Tibial nerve (tissue), 4 donors: ENCODE measurements around the gene ZCCHC24. TPM values are rescaled to one million over a fixed set of nuclear protein-coding genes. Genes with fewer than 3 reads are reported as not detected.
A peak's percentile ranks its signal among the peaks of the same experiment; 100 is the strongest.

Source experiments
- DNase-seq, 2 donors: peaks; one replicate each; pipeline ENCODE4 v3.0.0-alpha.2; 2019; ENCODE audit warnings: low spot score in 2 of 2
- H3K27ac ChIP-seq, 4 donors: fragments of 200-600 bp; sonication (generic) in 3 of 4; one replicate each; pipeline ENCODE4 v1.5.1; 2017 to 2019; ENCODE audit warnings: mild to moderate bottlenecking in 1 of 4
- H3K27me3 ChIP-seq, 2 donors: fragments of 200-600 bp; sonication (generic) in 1 of 2; one replicate each; pipeline versions ENCODE4 v1.5.1 to v1.6.0; 2017 to 2019
- H3K36me3 ChIP-seq, 3 donors: fragments of 200-600 bp; sonication (generic); one replicate each; pipeline ENCODE4 v1.5.1; 2018 to 2019
- H3K4me1 ChIP-seq, 4 donors: fragments of 200-600 bp; sonication (generic) in 3 of 4; one replicate each; pipeline ENCODE4 v1.5.1; 2017 to 2019
- H3K4me3 ChIP-seq, 4 donors: fragments of 200-600 bp; sonication (generic) in 3 of 4; one replicate each; pipeline ENCODE4 v1.5.1; 2017 to 2019; ENCODE audit warnings: mild to moderate bottlenecking in 1 of 4, moderate library complexity in 1 of 4
- H3K9me3 ChIP-seq, 4 donors: fragments of 200-600 bp; sonication (generic) in 3 of 4; one replicate each; pipeline ENCODE4 v1.5.1; 2017 to 2019
- EP300 ChIP-seq, 2 donors: sonication (generic); formaldehyde crosslinking; IDR thresholded peaks; one replicate each; pipeline ENCODE4 v1.6.1; 2017; ENCODE audit warnings: antibody characterized with exemption in 2 of 2, mild to moderate bottlenecking in 1 of 2
- POLR2A ChIP-seq, 2 donors: fragments of 450-650 bp; IDR thresholded peaks; one replicate each; pipeline ENCODE4 v1.6.1; 2017; ENCODE audit warnings: antibody characterized with exemption in 2 of 2, mild to moderate bottlenecking in 2 of 2, moderate library complexity in 2 of 2
- WGBS, 2 donors: methylation state at CpG; one replicate each; pipeline ENCODE4 v1.1.5; 2018; 5-methylcytosine and 5-hydroxymethylcytosine counted together
- total RNA-seq, 4 donors: library from RNA; depleted of rRNA; stranded (reverse); fragments of >200 nt; gene quantifications; one replicate each; pipeline ENCODE4 v1.1.0, GENCODE V29; 2016
- TF ChIP-seq, protein P1 (sequence below), 5 experiments: fragments of 200-600 bp in 3 of 5; fragments of 450-650 bp in 2 of 5; sonication (generic) in 3 of 5; IDR thresholded peaks; one replicate each; pipeline ENCODE4 v1.5.1; 2016 to 2019; ENCODE audit warnings: antibody characterized with exemption in 5 of 5, mild to moderate bottlenecking in 3 of 5, moderate library complexity in 2 of 5

ZCCHC24 gene
- total RNA-seq, 4 donors from 2014 or later, result 122 to 165 (median 138) TPM

DNA sequence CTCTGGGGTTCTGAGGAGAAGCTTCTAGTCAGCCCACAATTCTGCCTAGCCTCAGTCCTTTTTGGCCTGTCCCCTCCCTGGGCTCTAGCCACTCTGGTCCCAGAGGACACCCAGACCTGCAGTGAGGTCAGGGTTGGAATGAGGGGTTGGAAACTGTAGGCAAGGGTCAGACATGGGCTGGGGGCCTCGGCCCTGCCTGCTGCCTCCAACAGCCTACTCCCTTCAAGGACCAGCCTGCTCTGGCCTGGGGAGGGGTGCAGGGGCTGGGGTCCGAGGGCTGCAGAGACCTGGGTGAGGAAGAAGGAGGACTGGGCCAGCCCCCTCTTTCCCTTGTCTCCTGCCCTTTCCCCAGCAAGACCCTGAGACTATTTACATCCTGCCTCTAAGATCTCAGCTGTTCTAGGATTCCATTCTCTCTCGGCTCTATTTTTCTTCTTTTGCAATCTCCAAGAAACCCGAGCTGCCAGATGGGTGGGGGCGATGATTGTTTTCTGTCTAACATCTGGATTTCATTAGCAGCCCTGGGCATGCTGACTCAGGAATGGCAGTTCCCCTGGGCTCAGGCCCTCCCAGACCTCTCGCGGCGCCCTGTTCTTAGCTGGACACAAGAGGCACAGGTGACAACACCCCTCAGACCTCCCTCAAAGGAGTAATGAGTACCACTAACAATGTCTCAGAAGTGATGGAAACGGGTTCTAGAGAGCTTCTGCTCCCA is 23.1 kb downstream of the ZCCHC24 start:
- Histone ChIP-seq H3K4me1 (peaks cover 3 to 77% (median 37%) of the 10 kb centered on the region in 4 donors), H3K4me3 (no peak overlapping the region)
- 13 to 32% methylated on average over 9 of the region's 9 CpGs for WGBS, 2 donors

DNA sequence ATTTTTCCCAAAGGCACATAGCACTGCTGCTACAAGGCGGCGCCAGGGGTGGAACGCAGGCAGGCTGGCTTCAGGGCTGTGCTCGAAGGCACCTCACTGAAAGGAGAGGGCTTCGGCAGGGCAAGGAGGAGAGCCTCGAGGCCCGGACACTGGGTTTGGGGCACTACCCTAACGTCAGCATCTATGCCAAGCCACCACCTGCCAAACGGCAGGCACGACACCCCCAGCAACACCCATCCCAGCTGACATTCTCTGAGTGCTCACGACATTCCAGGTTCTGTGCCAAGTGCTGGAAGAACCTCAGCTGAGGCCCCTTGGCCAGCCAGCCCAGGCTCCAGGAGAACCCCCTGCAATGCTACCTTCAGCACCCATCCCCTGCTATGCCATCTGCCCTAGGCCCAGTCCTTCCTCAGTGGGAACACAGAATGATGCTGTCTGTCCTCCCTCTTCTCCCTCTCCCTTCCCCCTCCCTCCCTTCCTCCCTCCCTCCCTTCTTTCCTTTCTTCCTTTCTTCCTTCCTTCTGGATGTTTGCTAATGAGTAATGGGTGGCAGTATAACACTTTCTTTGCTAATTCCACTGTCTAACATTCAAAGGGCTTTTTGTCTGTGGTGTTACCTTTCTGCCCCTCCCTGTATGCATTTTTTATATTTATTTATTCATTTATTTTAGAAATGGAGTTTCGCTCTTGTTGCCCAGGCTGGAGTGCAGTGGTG is 24.3 kb downstream of the ZCCHC24 start:
- WGBS, 2 donors, result 51 to 54% methylated on average over 11 to 12 of the region's 12 CpGs
- H3K4me3 ChIP-seq, result no peak overlapping the region
- peaks cover 0 to 39% (median 5%) of the 10 kb centered on the region in 3 donors for H3K36me3 ChIP-seq
- no peaks in the 10 kb centered on the region for H3K9me3 ChIP-seq
- no peaks in the 10 kb centered on the region for H3K27me3 ChIP-seq
- no peak for TF ChIP-seq POLR2A (IDR thresholded peaks at IDR 0.05)
- TF ChIP-seq, protein P1, sequence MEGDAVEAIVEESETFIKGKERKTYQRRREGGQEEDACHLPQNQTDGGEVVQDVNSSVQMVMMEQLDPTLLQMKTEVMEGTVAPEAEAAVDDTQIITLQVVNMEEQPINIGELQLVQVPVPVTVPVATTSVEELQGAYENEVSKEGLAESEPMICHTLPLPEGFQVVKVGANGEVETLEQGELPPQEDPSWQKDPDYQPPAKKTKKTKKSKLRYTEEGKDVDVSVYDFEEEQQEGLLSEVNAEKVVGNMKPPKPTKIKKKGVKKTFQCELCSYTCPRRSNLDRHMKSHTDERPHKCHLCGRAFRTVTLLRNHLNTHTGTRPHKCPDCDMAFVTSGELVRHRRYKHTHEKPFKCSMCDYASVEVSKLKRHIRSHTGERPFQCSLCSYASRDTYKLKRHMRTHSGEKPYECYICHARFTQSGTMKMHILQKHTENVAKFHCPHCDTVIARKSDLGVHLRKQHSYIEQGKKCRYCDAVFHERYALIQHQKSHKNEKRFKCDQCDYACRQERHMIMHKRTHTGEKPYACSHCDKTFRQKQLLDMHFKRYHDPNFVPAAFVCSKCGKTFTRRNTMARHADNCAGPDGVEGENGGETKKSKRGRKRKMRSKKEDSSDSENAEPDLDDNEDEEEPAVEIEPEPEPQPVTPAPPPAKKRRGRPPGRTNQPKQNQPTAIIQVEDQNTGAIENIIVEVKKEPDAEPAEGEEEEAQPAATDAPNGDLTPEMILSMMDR (IDR thresholded peaks at IDR 0.05), result no peak
- TF ChIP-seq EP300 (IDR thresholded peaks at IDR 0.05), result no peak
- DNase-seq, result no peak
- peak overlapping the region in 2 of 4 donors; percentile 65 to 78 for H3K27ac ChIP-seq
- H3K4me1 ChIP-seq, result peaks cover 0 to 81% (median 41%) of the 10 kb centered on the region in 4 donors

More for the DNA sequence above, 23.1 kb downstream of the ZCCHC24 start:
- Histone ChIP-seq H3K36me3 (peaks cover 0 to 41% (median 5%) of the 10 kb centered on the region in 3 donors), H3K27me3 (no peaks in the 10 kb centered on the region), H3K9me3 (no peaks in the 10 kb centered on the region), H3K27ac (peak overlapping the region in 3 of 4 donors; percentile 64 to 78 (median 70))
- no peak for TF ChIP-seq POLR2A (IDR thresholded peaks at IDR 0.05)
- peak in 1 of 2 donors; percentile 85 for TF ChIP-seq EP300 (IDR thresholded peaks at IDR 0.05)
- TF ChIP-seq, protein P1 (IDR thresholded peaks at IDR 0.05), result no peak
- peak; percentile 61 to 79 for DNase-seq

DNA sequence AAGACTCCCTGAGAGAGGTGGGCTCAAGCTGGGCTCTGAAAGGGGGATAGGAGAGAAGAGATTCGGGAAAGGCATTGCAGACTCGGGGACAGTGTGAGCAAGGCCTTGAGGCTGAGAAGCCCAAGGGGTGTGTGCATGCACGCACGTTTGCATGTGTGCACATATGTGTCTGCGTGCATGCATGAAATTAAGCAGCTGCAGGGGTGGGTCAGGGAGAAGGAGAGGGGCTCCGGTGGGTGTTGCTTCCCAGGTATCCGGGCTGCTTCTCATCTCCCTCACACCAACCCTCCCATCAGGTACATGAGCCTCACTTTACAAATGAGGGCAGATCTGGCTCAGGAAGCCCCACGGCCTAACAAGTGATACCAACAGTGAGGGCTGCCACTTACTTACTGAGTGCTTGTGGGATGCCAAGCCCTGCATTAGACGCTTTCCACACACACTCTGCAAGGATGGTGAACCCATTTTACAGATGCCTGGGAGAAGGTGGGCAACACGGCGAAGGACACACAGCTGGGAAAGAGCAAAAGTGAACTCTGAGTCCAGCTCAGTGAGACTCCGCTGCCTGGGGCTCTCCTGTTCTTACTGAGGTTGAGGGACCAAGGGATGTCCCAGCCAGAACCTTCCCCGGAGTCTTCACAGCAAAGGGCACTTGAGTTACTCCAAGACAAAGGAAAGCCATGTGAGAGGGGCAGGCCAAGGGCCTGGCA is 26.4 kb downstream of the ZCCHC24 start:
- 80 to 81% methylated on average over 13 of the region's 13 CpGs for WGBS, 2 donors
- Histone ChIP-seq H3K27ac (peak overlapping the region in 1 of 4 donors; percentile 78), H3K4me1 (peaks cover 0 to 79% (median 33%) of the 10 kb centered on the region in 4 donors), H3K27me3 (no peaks in the 10 kb centered on the region), H3K4me3 (no peak overlapping the region), H3K36me3 (peaks cover 0 to 35% (median 2%) of the 10 kb centered on the region in 3 donors), H3K9me3 (no peaks in the 10 kb centered on the region)
- no peak for DNase-seq
- TF ChIP-seq POLR2A (IDR thresholded peaks at IDR 0.05) (no peak), EP300 (IDR thresholded peaks at IDR 0.05) (no peak)
- TF ChIP-seq, protein P1 (IDR thresholded peaks at IDR 0.05), result no peak

DNA sequence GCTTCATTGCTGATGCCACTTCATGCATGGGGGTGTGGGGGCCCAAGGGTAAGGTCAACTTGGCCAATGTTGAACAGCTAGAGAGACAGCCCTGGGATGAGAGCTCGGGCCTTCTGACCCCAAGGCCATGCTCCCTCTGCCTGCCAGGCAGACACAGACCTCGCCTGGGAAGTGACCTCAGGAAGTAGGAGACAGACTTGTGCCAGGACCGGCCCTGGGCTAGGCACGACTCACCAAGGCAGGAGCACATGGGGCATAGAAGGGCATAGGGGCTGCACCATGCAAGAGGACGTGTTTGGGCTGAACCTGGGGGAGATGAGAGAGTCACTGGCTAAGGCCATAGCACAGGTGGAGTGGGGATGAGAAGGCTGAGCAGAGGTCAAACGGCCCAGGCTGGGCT is 27.1 kb downstream of the ZCCHC24 start:
- Histone ChIP-seq H3K4me1 (peaks cover 0 to 78% (median 31%) of the 10 kb centered on the region in 4 donors), H3K27ac (peak overlapping the region in 1 of 4 donors; percentile 42), H3K4me3 (no peak overlapping the region), H3K9me3 (no peaks in the 10 kb centered on the region), H3K36me3 (peaks cover 0 to 35% (median 2%) of the 10 kb centered on the region in 3 donors), H3K27me3 (no peaks in the 10 kb centered on the region)
- 28 to 38% methylated on average over 6 of the region's 6 CpGs for WGBS, 2 donors
- DNase-seq, result no peak
- no peak for TF ChIP-seq EP300 (IDR thresholded peaks at IDR 0.05)
- TF ChIP-seq, protein P1 (IDR thresholded peaks at IDR 0.05), result no peak
- no peak for TF ChIP-seq POLR2A (IDR thresholded peaks at IDR 0.05)
